Muscle of leg (tissue), 11 donors: ENCODE data around the gene ARRDC1. TPM values are rescaled to one million over a fixed set of nuclear protein-coding genes. Genes with fewer than 3 reads are reported as not detected.

ENCODE experiments used
- DNase-seq: peaks from one replicate; pipeline ENCODE4 v3.0.0; 2013
- H3K27ac ChIP-seq: one replicate; pipeline ENCODE4 v1.5.1; 2013; ENCODE audit warnings: mild to moderate bottlenecking, low read length, control low read depth
- H3K27me3 ChIP-seq: one replicate; pipeline ENCODE4 v1.6.1; 2013; ENCODE audit warnings: low read length; ENCODE audit not compliant: control insufficient read depth, insufficient read depth
- H3K36me3 ChIP-seq: one replicate; pipeline ENCODE4 v1.6.1; 2013; ENCODE audit warnings: low read length; ENCODE audit not compliant: control insufficient read depth, insufficient read depth
- H3K4me1 ChIP-seq: one replicate; pipeline ENCODE4 v1.6.1; 2013; ENCODE audit warnings: low read length; ENCODE audit not compliant: control insufficient read depth, insufficient read depth
- H3K4me3 ChIP-seq: one replicate; pipeline ENCODE4 v1.5.1; 2013; ENCODE audit warnings: low read length, control low read depth
- H3K9me3 ChIP-seq: replicated peaks from 2 replicates; pipeline ENCODE4 v1.6.1; 2013; ENCODE audit warnings: low read depth, low read length; ENCODE audit not compliant: control insufficient read depth
- WGBS: methylation state at CpG from one replicate; pipeline ENCODE4 v1.1.5; 2013; ENCODE audit warnings: missing lambda C conversion rate; ENCODE audit not compliant: insufficient coverage; 5-methylcytosine and 5-hydroxymethylcytosine counted together
- polyA plus RNA-seq, 8 donors: library from polyadenylated mRNA; unstranded; fragments of 120-200 nt; gene quantifications; one replicate each; pipeline versions ENCODE4 v1.2.1 to v1.2.3, GENCODE V29; 2013; ENCODE audit warnings: inconsistent platforms in 1 of 8, low replicate concordance in 1 of 8; ENCODE audit not compliant: insufficient read length in 8 of 8, insufficient read depth in 1 of 8
- total RNA-seq: library from RNA; stranded (reverse); fragments of 120-200 nt; gene quantifications from one replicate; pipeline ENCODE4 v1.2.4, GENCODE V29; 2013

Gene ARRDC1
- total and polyA plus RNA-seq, 9 donors = 20.6 to 41.3 (median 29.8) TPM

- Histone ChIP-seq H3K9me3 (no peaks in the 10 kb centered on the region), H3K27ac (no peak overlapping the region), H3K27me3 (no peaks in the 10 kb centered on the region), H3K36me3 (no peaks in the 10 kb centered on the region), H3K4me3 (no peak overlapping the region), H3K4me1 (peaks cover 2% of the 10 kb centered on the region)
- DNase-seq = no peak
- WGBS = 80% methylated on average over 1 of the region's 5 CpGs
Observed at GRCh38 chr9:137634016-137634415, 28.5 kb downstream of the ARRDC1 start.

GRCh38 chr9:137638680-137639079, 33.2 kb downstream of the ARRDC1 start:
- WGBS = 85% methylated on average over 2 of the region's 6 CpGs
- no peak overlapping the region for H3K4me3 ChIP-seq
- H3K27ac ChIP-seq = no peak overlapping the region
- DNase-seq = no peak
- H3K9me3 ChIP-seq = no peaks in the 10 kb centered on the region
- no peaks in the 10 kb centered on the region for H3K27me3 ChIP-seq
- no peaks in the 10 kb centered on the region for H3K4me1 ChIP-seq
- H3K36me3 ChIP-seq = peaks cover 4% of the 10 kb centered on the region

GRCh38 chr9:137639303-137640051, 34.0 kb downstream of the ARRDC1 start:
- H3K27me3 ChIP-seq = no peaks in the 10 kb centered on the region
- no peaks in the 10 kb centered on the region for H3K9me3 ChIP-seq
- H3K4me1 ChIP-seq = no peaks in the 10 kb centered on the region
- H3K36me3 ChIP-seq = peaks cover 4% of the 10 kb centered on the region
- H3K27ac ChIP-seq = no peak overlapping the region
- no peak for DNase-seq
- WGBS = 96% methylated on average over 4 of the region's 12 CpGs
- H3K4me3 ChIP-seq = no peak overlapping the region

DNA sequence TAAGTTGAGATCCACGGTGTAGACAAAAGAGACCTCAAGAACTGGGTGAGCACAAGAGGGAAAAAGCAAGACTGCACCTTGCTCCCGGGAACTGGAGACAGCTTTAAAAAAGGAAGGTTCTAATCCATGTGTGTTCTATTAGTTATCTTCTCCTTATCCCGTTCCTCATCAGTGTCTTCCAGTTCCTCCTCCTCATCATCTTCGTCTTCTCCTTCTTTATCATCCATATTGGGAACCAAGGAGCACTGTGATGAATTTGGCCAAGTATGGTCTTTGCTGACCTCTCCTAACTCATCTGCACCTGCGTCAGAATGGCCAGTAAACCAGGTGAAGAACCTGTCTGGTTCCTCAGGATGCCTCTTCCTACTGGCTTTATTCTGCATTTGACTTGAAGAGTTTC, 35.4 kb downstream of the ARRDC1 start:
- Histone ChIP-seq H3K27me3 (no peaks in the 10 kb centered on the region), H3K36me3 (peaks cover 4% of the 10 kb centered on the region), H3K27ac (no peak overlapping the region), H3K4me3 (no peak overlapping the region), H3K9me3 (no peaks in the 10 kb centered on the region), H3K4me1 (no peaks in the 10 kb centered on the region)
- no peak for DNase-seq
- no CpG with 5 or more reads among the region's 5 CpGs for WGBS

DNA sequence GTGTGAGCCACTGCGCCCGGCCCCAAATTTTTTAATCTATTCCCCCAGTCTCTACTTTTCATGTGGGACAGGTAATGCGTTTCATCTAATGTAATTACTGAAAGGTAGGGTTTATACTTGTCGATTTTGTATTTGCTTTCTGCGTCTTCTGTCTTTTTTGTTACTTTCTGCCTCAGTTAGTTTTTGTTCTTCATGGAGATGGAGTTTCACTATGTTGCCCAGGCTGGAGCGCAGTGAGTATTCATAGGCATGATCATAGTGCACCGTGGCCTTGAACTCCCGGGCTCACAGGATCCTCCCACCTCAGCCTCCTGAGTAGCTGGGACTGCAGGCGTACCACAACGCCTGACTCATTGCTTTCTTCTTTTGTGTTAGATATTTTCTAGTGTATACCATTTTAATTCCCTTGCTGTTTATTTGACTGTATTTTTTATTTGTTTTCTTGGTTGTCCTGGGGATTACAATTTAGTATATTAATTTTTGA, 36.7 kb downstream of the ARRDC1 start:
- Histone ChIP-seq H3K27me3 (no peaks in the 10 kb centered on the region), H3K4me1 (no peaks in the 10 kb centered on the region), H3K36me3 (peaks cover 6% of the 10 kb centered on the region), H3K9me3 (no peaks in the 10 kb centered on the region), H3K27ac (no peak overlapping the region), H3K4me3 (no peak overlapping the region)
- DNase-seq = no peak
- no CpG with 5 or more reads among the region's 10 CpGs for WGBS

- Histone ChIP-seq H3K9me3 (no peaks in the 10 kb centered on the region), H3K4me1 (no peaks in the 10 kb centered on the region), H3K27me3 (no peaks in the 10 kb centered on the region), H3K27ac (no peak overlapping the region), H3K4me3 (no peak overlapping the region), H3K36me3 (peaks cover 9% of the 10 kb centered on the region)
- DNase-seq = no peak
- 100% methylated on average over 3 of the region's 5 CpGs for WGBS
Observed at GRCh38 chr9:137642892-137643291, 37.4 kb downstream of the ARRDC1 start.

- H3K27me3 ChIP-seq = no peaks in the 10 kb centered on the region
- no peak overlapping the region for H3K4me3 ChIP-seq
- WGBS = 96% methylated on average over 11 of the region's 14 CpGs
- peaks cover 12% of the 10 kb centered on the region for H3K36me3 ChIP-seq
- H3K4me1 ChIP-seq = no peaks in the 10 kb centered on the region
- H3K9me3 ChIP-seq = no peaks in the 10 kb centered on the region
- no peak for DNase-seq
- H3K27ac ChIP-seq = no peak overlapping the region
Observed at GRCh38 chr9:137643921-137644320, 38.4 kb downstream of the ARRDC1 start.

- H3K9me3 ChIP-seq = no peaks in the 10 kb centered on the region
- peaks cover 14% of the 10 kb centered on the region for H3K36me3 ChIP-seq
- no peak overlapping the region for H3K27ac ChIP-seq
- no peaks in the 10 kb centered on the region for H3K27me3 ChIP-seq
- H3K4me1 ChIP-seq = no peaks in the 10 kb centered on the region
- no CpG with 5 or more reads among the region's 5 CpGs for WGBS
- no peak for DNase-seq
- no peak overlapping the region for H3K4me3 ChIP-seq
Observed at GRCh38 chr9:137645211-137645610, 39.7 kb downstream of the ARRDC1 start.

GRCh38 chr9:137646341-137646740, 40.9 kb downstream of the ARRDC1 start:
- Histone ChIP-seq H3K4me3 (no peak overlapping the region), H3K36me3 (peaks cover 15% of the 10 kb centered on the region), H3K4me1 (no peaks in the 10 kb centered on the region), H3K9me3 (no peaks in the 10 kb centered on the region), H3K27ac (no peak overlapping the region), H3K27me3 (no peaks in the 10 kb centered on the region)
- no peak for DNase-seq
- WGBS = 94% methylated on average over 9 of the region's 13 CpGs

GRCh38 chr9:137647096-137647714, 41.7 kb downstream of the ARRDC1 start:
- no peak overlapping the region for H3K4me3 ChIP-seq
- H3K27ac ChIP-seq = no peak overlapping the region
- H3K9me3 ChIP-seq = no peaks in the 10 kb centered on the region
- peaks cover 23% of the 10 kb centered on the region for H3K36me3 ChIP-seq
- DNase-seq = no peak
- 84% methylated on average over 13 of the region's 15 CpGs for WGBS
- H3K27me3 ChIP-seq = no peaks in the 10 kb centered on the region
- H3K4me1 ChIP-seq = no peaks in the 10 kb centered on the region
